Measurements from ENCODE around the gene RNFT2. TPM values are rescaled to one million over a fixed set of nuclear protein-coding genes. Genes with fewer than 3 reads are reported as not detected.

Gene RNFT2
- total RNA-seq, 1 experiment from 2014 or later, result 27.7 TPM

- ATAC-seq, result no peak
- TF ChIP-seq, protein P1, sequence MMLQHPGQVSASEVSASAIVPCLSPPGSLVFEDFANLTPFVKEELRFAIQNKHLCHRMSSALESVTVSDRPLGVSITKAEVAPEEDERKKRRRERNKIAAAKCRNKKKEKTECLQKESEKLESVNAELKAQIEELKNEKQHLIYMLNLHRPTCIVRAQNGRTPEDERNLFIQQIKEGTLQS (CRISPR knock-in tag; conservative IDR thresholded peaks at IDR 0.05), result no peak
- TF ChIP-seq USF1 (CRISPR knock-in tag; IDR thresholded peaks at IDR 0.05), result no peak
These were observed 38.0 kb upstream of the RNFT2 start for GRCh38 chr12:116700066-116700465.

DNA sequence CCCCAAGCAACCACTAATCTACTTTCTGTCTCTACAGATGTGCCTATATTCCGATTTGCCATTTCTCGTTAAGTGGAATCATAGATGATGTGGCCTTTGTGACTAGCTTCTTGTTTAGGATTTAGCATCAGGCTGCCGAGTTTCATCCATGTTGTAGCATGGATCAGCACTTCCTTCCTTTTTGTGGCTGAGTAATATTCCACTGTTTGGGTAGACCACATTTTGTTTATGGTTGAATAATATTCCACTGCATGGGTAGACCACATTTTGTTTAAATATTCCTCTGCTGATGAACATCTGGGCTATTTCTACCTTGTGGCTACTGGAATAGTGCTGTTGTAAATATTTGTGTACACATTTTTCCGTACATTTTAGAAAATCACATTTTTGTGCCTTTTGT lies 36.7 kb upstream of the RNFT2 start:
- CTCF ChIA-PET, result interaction anchor here (0.6 to 1.5 kb wide), 3 partner anchors 13 to 241 kb away, joined by 3 to 7 read pairs (median 7); no protein-coding TSS in a partner anchor
- DNase-seq (ENCODE audit: low spot score) (no peak), ATAC-seq (no peak)
- Mint-ChIP-seq H3K36me3 (no peaks in the 10 kb centered on the region), H3K9me3 (peaks cover 5% of the 10 kb centered on the region; the same call in 1 of the 2 replicates), H3K4me1 (peaks cover 4% of the 10 kb centered on the region), H3K27ac (no peak overlapping the region), H3K4me3 (no peak overlapping the region), H3K27me3 (ENCODE audit: low read depth) (no peaks in the 10 kb centered on the region)
- POLR2A ChIA-PET, result no interaction called here
- TF ChIP-seq GRHL2 (CRISPR knock-in tag; IDR thresholded peaks at IDR 0.05; ENCODE audit: insufficient replicate concordance, severe bottlenecking) (no peak), ZMAT4 (CRISPR knock-in tag; IDR thresholded peaks at IDR 0.05) (no peak), MYBL2 (CRISPR knock-in tag; IDR thresholded peaks at IDR 0.05) (no peak), FOXP4 (CRISPR knock-in tag; IDR thresholded peaks at IDR 0.05) (no peak), NR3C1 (CRISPR knock-in tag; conservative IDR thresholded peaks at IDR 0.05; ENCODE audit: low read depth) (no peak), FOXP1 (CRISPR knock-in tag; IDR thresholded peaks at IDR 0.05; ENCODE audit: borderline replicate concordance) (no peak), ATF1 (CRISPR knock-in tag; IDR thresholded peaks at IDR 0.05) (no peak), E2F5 (CRISPR knock-in tag; IDR thresholded peaks at IDR 0.05) (no peak), ZNF416 (CRISPR knock-in tag; IDR thresholded peaks at IDR 0.05) (no peak), ZNF219 (CRISPR knock-in tag; IDR thresholded peaks at IDR 0.05; ENCODE audit: borderline replicate concordance) (no peak), ZNF121 (CRISPR knock-in tag; IDR thresholded peaks at IDR 0.05) (no peak)
- TF ChIP-seq, protein P2, sequence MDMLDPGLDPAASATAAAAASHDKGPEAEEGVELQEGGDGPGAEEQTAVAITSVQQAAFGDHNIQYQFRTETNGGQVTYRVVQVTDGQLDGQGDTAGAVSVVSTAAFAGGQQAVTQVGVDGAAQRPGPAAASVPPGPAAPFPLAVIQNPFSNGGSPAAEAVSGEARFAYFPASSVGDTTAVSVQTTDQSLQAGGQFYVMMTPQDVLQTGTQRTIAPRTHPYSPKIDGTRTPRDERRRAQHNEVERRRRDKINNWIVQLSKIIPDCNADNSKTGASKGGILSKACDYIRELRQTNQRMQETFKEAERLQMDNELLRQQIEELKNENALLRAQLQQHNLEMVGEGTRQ (CRISPR knock-in tag; IDR thresholded peaks at IDR 0.05), result no peak
- TF ChIP-seq, protein P3, sequence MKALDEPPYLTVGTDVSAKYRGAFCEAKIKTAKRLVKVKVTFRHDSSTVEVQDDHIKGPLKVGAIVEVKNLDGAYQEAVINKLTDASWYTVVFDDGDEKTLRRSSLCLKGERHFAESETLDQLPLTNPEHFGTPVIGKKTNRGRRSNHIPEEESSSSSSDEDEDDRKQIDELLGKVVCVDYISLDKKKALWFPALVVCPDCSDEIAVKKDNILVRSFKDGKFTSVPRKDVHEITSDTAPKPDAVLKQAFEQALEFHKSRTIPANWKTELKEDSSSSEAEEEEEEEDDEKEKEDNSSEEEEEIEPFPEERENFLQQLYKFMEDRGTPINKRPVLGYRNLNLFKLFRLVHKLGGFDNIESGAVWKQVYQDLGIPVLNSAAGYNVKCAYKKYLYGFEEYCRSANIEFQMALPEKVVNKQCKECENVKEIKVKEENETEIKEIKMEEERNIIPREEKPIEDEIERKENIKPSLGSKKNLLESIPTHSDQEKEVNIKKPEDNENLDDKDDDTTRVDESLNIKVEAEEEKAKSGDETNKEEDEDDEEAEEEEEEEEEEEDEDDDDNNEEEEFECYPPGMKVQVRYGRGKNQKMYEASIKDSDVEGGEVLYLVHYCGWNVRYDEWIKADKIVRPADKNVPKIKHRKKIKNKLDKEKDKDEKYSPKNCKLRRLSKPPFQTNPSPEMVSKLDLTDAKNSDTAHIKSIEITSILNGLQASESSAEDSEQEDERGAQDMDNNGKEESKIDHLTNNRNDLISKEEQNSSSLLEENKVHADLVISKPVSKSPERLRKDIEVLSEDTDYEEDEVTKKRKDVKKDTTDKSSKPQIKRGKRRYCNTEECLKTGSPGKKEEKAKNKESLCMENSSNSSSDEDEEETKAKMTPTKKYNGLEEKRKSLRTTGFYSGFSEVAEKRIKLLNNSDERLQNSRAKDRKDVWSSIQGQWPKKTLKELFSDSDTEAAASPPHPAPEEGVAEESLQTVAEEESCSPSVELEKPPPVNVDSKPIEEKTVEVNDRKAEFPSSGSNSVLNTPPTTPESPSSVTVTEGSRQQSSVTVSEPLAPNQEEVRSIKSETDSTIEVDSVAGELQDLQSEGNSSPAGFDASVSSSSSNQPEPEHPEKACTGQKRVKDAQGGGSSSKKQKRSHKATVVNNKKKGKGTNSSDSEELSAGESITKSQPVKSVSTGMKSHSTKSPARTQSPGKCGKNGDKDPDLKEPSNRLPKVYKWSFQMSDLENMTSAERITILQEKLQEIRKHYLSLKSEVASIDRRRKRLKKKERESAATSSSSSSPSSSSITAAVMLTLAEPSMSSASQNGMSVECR (CRISPR knock-in tag; IDR thresholded peaks at IDR 0.05; ENCODE audit: borderline replicate concordance), result no peak
- TF ChIP-seq, protein P4, sequence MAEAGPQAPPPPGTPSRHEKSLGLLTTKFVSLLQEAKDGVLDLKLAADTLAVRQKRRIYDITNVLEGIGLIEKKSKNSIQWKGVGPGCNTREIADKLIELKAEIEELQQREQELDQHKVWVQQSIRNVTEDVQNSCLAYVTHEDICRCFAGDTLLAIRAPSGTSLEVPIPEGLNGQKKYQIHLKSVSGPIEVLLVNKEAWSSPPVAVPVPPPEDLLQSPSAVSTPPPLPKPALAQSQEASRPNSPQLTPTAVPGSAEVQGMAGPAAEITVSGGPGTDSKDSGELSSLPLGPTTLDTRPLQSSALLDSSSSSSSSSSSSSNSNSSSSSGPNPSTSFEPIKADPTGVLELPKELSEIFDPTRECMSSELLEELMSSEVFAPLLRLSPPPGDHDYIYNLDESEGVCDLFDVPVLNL (CRISPR knock-in tag; IDR thresholded peaks at IDR 0.05; ENCODE audit: borderline replicate concordance, low read depth), result no peak
- TF ChIP-seq, protein P5, sequence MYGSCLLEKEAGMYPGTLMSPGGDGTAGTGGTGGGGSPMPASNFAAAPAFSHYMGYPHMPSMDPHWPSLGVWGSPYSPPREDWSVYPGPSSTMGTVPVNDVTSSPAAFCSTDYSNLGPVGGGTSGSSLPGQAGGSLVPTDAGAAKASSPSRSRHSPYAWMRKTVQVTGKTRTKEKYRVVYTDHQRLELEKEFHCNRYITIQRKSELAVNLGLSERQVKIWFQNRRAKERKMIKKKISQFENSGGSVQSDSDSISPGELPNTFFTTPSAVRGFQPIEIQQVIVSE (CRISPR knock-in tag; IDR thresholded peaks at IDR 0.05; ENCODE audit: borderline replicate concordance), result no peak
- TF ChIP-seq, protein P6, sequence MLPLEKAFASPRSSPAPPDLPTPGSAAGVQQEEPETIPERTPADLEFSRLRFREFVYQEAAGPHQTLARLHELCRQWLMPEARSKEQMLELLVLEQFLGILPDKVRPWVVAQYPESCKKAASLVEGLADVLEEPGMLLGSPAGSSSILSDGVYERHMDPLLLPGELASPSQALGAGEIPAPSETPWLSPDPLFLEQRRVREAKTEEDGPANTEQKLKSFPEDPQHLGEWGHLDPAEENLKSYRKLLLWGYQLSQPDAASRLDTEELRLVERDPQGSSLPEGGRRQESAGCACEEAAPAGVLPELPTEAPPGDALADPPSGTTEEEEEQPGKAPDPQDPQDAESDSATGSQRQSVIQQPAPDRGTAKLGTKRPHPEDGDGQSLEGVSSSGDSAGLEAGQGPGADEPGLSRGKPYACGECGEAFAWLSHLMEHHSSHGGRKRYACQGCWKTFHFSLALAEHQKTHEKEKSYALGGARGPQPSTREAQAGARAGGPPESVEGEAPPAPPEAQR (CRISPR knock-in tag; IDR thresholded peaks at IDR 0.05), result no peak

More at GRCh38 chr12:116700066-116700465, 38.0 kb upstream of the RNFT2 start:
- ChIA-PET CTCF (interaction anchor here (1.1 to 1.9 kb wide), 2 partner anchors 9 to 163 kb away, joined by 3 to 8 read pairs; no protein-coding TSS in a partner anchor), POLR2A (no interaction called here)
- no peak for DNase-seq (ENCODE audit: low spot score)
- Mint-ChIP-seq H3K36me3 (peaks cover 1% of the 10 kb centered on the region), H3K27me3 (ENCODE audit: low read depth) (peaks cover 2% of the 10 kb centered on the region; the same call in 1 of the 2 replicates), H3K4me3 (no peak overlapping the region), H3K4me1 (peaks cover 4% of the 10 kb centered on the region), H3K27ac (no peak overlapping the region), H3K9me3 (peaks cover 6% of the 10 kb centered on the region)
